Measurements from ENCODE around the gene TRIM22.
"Not testable (repeated sequence)": the region's sequence is repeated elsewhere in the genome, so short reads cannot be mapped to it uniquely, and the experiment has no call there.

The TRIM22 gene, protein sequence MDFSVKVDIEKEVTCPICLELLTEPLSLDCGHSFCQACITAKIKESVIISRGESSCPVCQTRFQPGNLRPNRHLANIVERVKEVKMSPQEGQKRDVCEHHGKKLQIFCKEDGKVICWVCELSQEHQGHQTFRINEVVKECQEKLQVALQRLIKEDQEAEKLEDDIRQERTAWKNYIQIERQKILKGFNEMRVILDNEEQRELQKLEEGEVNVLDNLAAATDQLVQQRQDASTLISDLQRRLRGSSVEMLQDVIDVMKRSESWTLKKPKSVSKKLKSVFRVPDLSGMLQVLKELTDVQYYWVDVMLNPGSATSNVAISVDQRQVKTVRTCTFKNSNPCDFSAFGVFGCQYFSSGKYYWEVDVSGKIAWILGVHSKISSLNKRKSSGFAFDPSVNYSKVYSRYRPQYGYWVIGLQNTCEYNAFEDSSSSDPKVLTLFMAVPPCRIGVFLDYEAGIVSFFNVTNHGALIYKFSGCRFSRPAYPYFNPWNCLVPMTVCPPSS

DNA sequence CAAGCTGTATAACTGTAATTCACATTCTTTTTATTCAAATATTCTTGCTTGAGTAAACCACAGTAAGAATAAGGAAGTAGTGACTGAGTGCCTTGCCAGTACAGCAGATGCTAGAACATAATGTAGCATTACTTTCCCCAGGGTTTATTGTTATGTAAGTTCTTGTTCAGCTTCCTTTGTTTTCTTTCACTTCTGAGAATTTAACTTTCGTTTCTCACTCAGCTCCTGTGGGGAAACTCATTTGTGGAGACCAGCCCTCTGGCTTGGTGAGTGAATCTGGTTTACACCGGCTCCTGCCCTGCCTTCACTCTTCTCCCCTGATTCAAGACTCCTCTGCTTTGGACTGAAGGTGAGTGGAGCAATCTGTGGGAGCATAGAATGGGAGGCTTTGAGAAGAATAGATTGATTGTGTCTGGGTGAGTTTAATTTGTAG, at the start of gene TRIM22:
Gene TRIM22, plus strand, starts transcription at position 240 of the 433 bp plus-strand sequence. CDS start 6,443 bp downstream, outside the sequence.
- peak; percentile 95 for DNase-seq

DNA sequence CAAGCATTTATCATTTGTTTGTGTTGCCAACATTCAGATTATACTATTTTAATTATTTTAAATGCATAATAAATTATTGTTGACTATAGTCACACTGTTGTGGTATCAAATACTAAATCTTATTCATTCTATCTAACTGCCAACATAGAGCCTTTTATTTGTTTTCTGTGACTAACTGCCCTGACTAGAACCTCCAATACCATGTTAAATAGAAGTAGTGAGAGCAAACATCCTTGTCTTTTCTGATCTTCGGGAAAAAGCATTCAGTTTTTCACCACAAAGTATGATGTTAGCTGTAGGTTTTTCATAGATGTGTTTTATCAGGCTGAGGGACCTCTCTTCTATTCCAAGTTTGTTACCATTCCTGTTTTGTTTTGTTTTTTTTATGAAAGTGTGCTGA, 49.6 kb upstream of the TRIM22 start:
- no peak for DNase-seq

DNA sequence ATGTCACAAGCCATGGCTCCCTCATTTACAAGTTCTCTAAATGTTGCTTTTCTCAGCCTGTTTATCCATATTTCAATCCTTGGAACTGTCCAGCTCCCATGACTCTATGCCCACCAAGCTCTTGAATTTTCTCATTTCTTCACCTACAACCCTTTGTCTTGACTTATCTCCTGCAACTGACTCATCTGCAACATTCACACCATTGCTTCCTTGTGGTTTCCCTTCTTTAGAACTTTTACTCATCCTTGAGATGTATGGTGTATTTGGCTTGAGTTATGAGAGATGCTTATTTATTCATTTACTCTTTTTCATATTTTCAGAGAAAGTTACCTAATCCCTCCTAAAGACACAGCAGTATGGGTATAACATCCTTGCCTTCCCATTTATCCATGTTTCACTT, 46.0 kb upstream of the TRIM22 start:
- no peak for DNase-seq

DNA sequence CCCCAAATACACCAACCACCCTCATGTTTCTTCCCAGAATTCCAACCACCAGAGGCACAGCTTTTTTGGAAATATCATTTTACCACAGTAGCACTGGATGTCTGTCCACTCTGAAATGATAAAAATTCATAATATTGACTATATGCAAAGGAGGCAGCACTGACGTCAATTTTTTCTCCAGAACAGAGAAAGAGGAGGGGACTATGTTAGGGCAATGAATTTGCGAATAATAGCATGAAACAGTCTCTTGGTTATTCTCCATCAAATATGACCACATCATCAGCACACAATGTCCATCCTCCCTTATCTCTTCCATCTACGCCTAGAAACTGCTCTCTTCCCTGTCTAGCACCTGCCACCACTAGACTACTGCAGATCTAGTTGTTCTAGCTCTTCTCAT, 43.5 kb upstream of the TRIM22 start:
- no peak for DNase-seq

DNA sequence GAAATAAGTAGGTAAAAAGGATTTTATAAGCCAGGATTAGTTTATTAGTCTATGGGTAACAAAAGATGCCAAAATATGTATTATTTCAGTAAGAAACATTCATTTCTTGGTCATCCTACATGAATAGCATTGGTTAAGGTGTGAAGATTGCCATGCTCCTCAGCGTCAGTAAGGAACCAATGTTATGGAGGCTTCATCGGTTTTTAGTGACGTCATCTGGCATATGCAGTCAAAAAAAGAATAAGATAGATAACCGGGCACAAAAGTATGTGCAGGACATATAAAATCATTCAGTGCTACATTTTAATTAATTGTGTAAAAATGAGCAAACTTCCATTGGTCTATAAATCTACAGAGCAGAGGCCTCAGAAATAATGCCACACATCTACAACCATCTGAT, 34.1 kb upstream of the TRIM22 start:
- no peak for DNase-seq

DNA sequence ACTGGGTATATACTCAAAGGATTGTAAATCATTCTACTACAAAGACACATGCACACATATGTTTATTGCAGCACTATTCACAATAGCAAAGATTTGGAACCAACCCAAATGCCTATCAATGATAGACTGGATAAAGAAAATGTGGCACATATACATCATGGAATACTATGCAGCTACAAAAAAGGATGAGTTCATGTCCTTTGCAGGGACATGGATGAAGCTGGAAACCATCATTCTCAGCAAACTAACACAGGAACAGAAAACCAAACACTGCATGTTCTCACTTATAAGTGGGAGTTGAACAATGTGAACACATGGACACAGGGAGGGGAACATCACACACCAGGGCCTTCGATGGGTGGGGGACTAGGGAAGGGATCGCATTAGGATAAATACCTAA, 32.6 kb upstream of the TRIM22 start:
- DNase-seq = not testable (repeated sequence)

DNA sequence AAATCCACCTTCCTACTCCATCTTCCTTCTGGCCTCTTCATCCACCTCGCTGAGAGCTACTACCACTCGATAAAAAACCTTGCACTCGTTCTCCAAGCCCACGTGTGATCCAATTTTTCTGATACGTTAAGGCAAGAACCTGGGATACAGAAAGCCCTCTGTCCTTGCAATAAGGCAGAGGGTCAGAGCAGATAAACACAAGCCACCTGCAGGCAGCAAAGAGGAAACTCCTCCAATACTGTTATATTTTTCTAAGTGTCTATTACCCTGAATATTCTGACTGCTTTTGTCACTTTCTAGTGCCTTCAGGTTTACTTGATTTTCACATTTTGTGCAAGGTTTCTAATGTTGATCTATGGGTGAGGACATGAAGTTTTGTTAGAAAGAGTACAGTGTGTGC, 31.3 kb upstream of the TRIM22 start:
- no peak for DNase-seq

DNA sequence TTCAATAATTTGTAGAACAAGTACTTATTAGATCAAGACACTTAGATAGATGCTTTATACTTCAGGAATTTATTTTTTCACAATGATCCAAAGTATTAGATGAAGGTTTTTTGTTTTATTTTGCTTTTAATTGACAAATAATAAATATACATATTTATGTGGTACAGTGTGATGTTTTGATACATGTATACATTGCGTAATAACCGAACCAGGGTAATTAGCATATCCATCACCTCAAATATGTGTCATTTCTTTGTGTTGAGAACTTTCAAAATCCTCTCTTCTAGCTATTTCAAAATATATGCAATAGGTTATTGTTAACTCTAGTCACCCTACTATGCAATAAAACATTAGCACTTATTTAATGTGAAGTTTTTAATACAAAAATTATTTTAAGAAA, 26.1 kb upstream of the TRIM22 start:
- peak; percentile 12 for DNase-seq

DNA sequence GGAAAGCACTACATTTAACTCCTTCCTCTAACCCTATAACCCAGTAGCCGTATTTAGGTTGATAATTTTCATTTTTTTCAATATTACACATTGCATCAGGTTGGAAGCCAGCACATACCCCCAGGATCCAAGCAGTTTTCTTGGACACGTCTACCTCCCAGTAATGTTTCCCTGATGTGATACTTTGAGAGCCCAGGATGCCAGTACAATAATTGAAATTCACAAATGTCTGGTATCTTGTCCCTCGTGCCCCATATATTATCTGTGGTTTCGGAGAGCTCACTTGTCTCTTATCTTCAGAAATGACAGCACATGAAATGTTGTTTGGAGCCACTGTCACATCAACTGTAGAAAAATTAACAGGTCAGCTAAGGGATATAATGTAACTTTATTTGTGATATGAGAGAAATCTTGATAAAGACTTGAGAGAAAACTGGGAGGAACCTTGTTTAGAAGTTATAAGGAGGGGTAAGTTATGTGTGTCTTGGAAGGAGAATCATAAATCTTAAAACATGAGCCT, 24.5 kb upstream of the TRIM22 start:
- no peak for DNase-seq

DNA sequence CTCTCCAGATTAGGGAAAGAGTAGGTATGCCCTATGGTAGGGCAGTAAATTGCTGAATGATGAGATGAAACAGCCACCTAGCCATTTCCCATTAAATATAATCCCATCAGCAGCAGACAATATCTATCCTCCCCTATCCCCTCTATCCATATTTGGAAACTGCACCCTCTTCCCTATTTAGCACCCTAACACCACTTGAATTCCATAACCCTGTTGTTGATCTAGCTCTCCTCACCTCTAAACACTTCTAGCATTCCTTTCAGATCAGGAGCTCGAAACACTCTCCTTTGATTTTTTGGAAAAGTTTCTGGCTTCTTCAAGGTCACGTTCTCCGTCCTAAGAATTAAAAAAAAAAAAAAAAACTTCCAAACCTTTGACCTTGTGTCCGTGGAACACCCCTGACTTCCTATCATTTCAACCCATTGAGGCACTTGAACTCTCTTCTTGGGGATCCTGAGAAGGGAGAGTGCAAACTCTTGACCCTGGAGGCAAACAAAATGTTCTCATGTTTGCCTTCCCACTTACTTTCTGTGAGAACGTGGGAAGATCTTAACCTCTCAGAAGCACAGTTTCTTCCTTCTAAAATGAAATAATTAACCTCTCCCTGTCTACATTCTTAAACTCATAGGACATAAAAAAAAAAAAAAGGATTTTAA, 23.7 kb upstream of the TRIM22 start:
- DNase-seq = no peak

DNA sequence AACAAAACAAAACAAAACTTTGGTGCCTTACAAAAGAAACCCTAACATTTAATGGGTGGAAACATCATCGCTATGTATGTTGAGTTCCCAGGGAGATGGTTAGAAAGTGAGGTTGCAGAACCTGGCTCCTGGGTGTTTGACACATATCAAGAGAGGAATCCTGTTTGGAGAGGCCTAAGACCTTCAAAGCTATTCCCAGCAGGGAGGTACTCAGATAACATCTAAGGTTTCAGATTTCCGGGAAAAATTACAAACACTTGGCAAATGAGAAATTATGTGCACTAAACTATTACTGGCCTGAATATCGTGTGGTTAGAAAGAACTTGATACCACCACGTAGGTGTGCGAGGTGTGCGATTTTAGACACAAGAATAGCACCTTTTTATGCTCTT, 23.2 kb upstream of the TRIM22 start:
- DNase-seq = no peak

DNA sequence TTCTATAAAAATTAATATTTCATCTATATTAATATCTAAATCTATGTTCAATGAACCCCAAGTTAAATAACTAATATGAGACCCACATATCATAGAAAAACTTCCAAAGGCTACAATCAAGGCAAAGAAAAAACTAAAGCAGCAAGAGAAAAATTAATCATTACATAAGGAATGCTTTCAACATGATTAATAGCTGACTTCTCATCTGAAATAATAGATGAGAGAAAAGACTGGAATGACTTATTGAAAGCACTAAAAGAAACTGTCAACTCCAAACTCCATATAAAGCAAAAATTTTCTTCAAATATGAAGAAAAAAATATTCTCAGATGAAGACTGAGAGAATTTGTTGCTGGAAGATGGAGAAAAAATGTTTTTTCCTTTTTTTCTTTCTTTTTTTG, 17.8 kb upstream of the TRIM22 start:
- no peak for DNase-seq

DNA sequence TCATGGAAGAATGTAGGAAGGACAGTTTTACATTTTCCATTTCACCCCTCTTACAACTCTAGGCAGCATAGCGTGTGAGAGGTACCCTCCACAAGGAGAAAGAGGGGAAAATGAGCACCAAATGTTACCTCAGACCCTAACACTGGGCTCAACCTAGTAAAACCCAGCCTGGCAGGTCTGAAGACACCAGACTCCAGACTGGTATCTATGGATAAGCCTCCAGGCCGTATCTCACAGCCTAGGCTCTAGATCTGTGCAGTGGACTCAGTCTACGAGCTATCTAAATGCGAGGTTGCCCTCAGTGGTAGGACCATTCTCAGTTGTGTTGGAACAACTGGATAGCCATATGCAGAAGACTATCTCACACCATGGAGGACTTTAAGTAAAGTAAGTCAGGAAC, 15.2 kb upstream of the TRIM22 start:
- no peak for DNase-seq

DNA sequence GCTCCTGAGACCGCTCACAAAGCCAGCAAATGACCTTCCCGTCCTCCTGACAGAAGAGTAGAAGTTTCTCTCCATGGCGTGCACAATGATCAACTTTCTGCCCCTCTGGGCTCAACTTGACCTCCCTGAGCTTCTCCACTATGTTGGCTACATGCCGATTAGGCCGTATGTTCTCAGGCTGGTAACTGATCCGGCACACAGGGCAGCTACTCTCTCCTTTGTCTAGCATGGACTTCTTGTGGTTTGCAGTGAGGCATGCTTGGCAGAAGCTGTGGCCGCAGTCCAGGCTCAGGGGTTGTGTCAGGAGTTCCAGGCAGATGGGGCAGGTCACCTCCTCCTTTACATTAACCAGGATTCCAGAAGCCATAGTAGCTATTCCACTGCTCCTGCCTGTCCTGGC, 9.8 kb upstream of the TRIM22 start:
- DNase-seq = no peak

DNA sequence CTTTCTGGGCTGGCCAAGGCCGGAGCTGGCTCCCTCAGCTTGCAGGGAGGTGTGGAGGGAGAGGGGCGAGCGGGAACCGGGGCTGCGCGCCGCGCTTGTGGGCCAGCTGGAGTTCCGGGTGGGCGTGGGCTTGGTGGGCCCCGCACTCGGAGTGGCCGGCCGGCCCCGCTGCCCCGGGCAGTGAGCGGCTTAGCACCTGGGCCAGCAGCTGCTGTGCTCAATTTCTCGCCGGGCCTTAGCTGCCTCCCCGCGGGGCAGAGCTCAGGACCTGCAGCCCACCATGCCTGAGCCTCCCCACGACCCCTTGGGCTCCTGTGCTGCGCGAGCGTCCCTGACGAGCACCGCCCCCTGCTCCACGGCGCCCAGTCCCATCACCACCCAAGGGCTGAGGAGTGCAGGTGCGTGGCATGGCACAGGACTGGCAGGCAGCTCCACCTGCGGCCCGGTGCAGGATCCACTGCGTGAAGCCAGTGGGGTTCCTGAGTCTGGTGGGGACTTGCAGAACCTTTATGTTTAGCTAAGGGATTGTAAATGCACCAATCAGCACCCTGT, 6.6 kb upstream of the TRIM22 start:
- DNase-seq = not testable (repeated sequence)

DNA sequence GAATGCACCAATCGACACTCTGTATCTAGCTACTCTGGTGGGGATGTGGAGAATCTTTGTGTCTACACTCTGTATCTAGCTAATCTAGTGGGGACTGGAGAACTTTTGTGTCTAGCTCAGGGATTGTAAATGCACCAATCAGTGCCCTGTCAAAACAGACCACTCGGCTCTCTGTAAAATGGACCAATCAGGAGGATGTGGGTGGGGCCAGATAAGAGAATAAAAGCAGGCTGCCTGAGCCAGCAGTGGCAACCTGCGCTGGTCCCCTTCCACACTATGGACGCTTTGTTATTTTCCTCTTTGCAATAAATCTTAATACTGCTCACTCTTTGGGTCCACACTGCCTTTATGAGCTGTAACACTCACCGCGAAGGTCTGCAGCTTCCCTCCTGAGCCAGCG, 6.0 kb upstream of the TRIM22 start:
- peak; percentile 47 for DNase-seq

DNA sequence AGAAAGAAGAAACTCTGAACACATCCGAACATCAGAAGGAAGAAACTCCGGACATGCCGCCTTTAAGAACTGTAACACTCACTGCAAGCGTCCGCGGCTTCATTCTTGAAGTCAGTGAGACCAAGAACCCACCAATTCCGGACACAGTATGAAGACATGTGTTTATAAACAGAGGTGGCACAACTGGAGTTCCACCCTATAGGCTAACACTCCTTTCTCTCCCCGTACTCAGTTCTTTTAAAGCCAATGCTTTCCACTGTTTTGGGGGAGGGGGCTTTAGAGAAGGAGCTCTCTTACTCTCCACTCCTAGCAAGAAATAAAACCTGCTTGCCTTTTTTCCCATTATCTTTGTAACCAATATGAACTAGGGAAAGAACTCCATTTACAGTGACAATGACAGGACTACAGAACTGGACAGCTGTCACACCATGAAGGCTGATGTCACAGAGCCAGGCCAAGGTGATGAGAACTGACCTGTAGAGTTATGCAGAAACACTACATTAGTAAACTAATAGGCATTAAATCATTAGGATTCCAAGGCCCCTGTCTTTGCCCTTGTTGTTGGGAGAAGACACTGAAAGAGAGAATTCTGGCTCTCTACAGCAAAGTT, 5.4 kb upstream of the TRIM22 start:
- DNase-seq = peak; percentile 40

DNA sequence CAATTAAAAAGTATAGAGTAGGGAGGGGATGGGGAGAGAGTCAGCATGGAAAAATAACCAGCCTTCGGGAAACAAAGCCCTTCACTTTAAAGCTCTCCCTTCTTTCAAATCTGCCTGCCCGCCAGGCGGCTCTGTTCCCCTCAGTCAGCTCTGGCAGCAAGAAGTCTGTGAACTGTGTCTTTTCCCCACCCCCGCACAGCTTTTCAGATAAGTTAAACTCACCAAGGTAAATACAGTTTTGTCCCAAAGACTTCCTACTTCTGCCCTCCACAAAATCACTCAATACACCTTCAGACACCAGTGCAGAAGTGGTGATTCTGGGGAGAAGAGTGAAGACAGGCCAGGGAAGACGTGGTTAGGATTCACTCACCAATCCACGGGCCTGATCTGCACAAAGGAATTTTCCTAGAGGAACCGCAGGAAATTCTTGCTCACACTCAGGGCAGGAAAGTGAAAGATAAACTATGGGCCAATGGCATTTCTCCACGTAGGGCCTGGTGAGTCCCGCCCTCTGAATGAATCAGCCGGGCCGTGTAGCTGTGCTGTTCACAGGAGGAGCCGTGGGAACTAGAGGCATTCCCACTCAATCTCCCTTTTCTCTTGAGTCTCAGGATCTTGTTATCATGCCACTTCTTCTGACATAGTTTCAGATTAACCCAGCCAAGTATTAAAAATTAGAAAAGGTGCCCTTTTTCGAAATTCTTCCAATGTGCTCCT, 4.8 kb upstream of the TRIM22 start, which contains the start of gene TRIM5:
Gene TRIM5, minus strand, starts transcription at position 429 of the 717 bp plus-strand sequence. CDS start 4,897 bp downstream, outside the sequence.
- DNase-seq = peak; percentile 98

DNA sequence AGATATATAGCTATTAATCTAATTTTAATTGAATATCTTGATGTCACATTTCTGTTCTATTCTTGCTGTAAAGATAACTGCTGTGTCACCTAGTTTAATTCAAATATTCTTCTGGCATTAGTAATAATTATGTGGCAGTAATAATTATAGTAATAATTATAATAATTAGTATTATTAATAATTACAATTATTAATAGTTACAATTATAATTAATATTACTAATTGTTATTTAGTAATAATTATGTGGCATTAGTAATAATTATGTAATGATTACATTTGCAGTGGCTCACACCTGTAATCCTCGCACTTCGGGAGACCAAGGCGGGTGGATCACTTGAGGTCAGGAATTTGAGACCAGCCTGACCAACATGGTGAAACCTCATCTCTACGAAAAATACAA, 3.2 kb upstream of the TRIM22 start:
- no peak for DNase-seq

DNA sequence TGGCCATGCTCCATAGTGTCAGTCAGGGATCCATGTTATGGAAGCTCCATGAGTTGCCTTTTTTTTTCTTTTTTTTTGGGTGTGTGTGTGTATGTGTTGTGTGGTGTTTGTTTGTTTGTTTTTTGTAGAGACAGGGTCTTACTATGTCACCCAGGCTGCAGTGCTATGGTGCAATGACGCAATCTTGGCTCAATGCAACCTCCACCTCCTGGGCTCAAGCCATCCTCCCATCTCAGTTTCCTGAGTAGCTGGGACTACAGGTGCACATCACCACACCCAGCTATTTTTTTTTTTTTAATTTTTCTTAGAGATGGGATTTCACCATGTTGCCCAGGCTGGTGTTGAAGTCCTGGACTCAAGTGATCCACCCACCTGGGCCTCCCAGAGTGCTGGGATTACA, 1.1 kb upstream of the TRIM22 start:
- no peak for DNase-seq

DNA sequence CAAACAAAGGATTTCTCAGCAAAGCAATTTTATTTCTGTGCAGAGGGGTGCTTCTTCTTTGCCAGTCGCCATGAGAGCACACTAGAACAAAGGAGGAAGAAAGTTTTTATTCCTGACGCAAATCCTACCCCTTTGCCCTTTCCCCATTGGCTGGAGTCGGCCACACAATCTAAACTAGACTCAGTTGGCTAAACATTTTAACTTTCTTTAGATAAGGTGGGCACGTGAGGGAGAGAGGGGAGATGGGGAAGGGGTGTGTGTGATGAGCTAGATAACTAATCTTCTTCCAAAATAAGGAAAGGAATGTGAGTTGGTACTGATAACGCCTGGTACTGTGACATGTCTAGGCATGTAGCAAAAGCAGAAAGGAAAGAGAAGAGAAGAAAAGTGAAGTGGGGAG, 626 bp downstream of the TRIM22 start:
- peak; percentile 73 for DNase-seq

DNA sequence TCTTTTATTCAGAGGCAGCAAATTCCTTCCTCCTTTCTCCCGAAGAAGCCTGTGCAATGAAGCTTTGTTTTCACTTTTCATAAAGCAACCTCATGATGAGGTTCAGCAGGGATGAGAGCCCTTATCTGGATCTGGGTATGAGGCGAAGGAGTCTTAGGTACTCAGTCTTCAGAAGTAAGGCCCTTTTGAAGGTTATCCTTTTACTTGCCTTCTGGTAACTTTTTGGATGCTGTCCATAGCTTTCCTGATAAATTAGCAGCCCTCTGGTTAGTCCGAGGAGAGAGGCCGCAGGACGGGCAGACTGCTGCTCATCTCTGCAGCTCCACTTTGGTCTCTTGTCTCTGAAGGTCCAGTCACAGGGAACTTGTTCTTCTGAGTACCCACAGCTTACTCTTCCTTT, 1.1 kb downstream of the TRIM22 start:
- DNase-seq = peak; percentile 40

All from suppressor macrophage treated with lipopolysaccharide for 4 hours (primary cell).